Cerebellar cortex (tissue), 1 donor: ENCODE data around the gene STIMATE.

Source experiments
- DNase-seq: peaks from one replicate; pipeline ENCODE4 v3.0.0-alpha.2; 2015; ENCODE audit warnings: low spot score

STIMATE gene

GRCh38 chr3:52817221-52817620, 80.1 kb downstream of the STIMATE start:
- DNase-seq, result no peak

DNA sequence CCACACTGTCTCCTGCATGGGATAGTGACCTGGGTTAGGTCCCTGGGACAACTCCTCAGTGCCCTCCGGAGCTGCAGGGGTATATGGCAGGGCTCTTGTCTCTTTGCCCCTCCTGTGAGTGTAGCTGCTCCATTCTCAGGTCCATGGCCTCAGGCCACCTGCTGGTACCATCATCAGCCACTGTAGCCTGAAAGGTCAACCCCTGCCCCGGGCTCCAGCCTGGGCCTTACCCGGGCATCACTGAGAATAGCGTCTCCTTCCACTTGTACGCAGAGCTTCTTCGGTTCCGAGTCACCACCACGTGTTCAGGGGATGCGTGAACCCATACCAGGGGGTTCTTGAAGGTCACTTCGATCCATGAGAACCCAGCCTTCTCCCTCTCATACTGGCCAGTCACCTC, 80.7 kb downstream of the STIMATE start:
- no peak for DNase-seq

GRCh38 chr3:52816199-52816598, 81.1 kb downstream of the STIMATE start:
- no peak for DNase-seq

DNA sequence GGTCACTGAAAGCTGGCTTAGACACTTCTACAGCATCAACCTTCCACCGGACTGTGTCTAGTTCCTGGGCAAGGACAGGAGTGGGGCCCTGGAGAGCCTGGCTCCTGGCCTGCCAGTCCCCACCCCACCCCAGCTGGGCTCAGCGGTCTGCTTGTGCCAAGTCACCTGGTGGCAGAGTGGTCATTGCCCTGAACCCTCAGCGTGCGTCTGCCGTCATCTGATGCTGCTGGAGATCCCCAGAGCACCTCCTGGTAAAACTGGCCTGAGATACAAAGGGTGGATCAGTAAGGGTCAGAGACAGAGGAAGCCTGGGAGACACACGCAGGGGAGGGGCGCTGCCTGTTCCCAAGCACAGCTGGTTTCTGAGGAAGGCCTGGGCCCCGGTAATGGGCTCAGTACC, 83.5 kb downstream of the STIMATE start:
- no peak for DNase-seq

GRCh38 chr3:52811452-52812011, 85.8 kb downstream of the STIMATE start:
- peak; percentile 57 for DNase-seq

DNA sequence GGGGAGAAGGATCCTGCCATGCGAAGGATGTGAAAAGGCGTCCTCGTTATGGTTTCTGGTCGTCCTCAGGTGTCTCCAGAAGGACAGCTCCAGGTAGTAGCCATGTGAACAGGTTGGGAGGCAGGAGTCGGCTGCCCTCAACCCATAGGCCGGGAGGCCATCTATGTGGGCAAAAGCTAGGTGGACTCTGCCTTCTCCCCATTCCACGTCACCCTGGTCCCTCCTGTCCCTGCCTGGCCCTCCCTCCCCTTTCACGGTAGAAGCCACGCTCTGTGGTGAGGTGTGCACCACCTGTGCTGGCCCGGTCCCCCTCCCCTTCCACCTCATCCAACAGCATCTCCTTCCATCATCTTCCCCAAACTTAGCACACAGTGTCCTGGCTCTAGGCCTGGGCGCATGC, 86.4 kb downstream of the STIMATE start:
- DNase-seq, result peak; percentile 37

GRCh38 chr3:52809662-52810377, 87.5 kb downstream of the STIMATE start:
- DNase-seq, result no peak

GRCh38 chr3:52809149-52809548, 88.2 kb downstream of the STIMATE start:
- DNase-seq, result no peak

DNA sequence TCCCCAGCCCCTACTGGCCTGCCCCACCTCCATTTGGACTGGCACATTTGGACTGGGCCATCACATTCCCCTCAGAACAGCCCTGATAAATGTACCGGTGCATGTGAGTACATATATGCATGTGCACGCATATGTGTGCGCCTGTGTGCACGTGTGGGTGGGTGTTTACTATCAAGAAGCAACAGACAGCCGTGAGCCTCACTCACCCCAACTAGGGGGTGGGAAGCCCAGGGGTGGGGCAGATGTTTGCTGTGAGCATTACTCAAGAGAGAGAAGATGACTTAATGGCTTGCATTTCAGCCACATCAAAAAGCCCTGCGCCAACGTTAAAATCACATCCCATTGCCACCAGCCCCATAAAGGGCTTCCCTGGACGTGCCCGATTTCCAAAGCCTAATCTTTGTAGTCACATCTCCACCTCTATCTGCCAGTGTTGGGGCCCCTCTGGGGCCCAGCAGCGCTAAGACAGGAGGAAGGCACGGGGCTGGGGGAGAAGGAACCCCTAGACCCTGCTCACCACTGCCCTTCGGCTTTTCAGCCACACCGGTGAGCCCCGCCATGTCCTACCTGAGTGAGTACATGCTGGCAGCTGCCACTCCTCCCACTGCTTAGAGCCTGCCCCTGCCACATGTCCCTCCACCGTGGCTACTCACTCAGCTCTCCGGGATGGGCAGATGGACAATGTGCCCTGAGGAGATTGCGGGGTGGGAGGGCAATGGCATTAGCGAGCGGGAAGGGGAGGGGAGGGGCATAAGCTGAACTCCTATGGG, 91.9 kb downstream of the STIMATE start:
- DNase-seq, result no peak

- DNase-seq, result no peak
These were observed 95.5 kb downstream of the STIMATE start for GRCh38 chr3:52801839-52802238.

GRCh38 chr3:52800079-52800478, 97.3 kb downstream of the STIMATE start:
- DNase-seq, result no peak

DNA sequence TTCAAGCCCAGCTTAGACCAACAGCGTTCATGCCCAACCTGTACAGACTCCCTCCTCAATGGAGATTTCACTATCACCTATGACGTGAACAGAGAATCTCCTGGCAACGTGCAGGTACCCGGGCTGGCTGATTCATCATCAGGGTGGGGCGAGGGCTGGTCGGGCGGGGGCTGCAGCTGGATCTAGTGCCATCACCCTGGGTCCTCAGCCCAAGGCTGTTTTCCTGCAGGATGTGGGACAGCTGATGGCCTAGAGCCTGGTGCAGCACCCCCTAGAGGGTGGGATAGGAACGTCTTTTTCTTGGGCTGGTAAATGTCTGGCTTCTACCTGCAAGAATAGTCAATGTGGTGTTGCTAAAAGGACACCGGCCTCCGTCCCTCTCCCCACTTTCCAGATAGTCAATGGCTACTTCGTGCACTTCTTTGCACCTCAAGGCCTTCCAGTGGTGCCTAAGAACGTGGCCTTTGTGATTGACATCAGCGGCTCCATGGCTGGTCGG, 98.3 kb downstream of the STIMATE start:
- peak; percentile 25 for DNase-seq

DNA sequence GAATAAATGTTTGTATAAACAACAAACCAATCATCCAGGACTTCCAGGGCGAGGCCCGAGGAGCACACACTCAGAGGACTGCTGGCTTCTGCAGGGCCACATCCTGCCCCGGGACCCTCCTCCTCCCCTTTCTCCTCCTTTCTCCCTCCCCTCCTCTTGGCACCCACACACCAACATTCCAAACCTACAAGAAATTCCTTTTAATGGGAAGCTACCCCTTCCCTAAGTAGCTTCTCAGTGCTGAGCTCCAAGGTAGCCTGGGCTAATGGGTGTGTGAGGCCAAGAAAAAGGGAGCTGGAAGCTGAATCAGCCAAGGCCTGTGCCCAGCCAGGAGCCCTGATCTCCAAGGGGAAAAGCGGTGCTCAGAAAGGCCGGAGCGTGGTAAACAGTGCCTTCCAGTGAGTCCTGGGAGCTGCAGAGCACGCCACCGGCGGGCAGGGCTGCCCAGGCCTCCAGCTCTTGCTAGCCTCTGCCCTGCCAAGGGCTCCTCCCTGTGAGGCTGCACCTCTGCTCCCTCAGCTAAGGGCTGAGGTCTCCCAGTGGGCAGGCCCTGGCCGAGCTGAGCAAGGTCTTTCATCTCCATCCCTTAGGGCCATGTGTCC, 98.9 kb downstream of the STIMATE start:
- DNase-seq, result no peak

GRCh38 chr3:52796411-52796810, 100.9 kb downstream of the STIMATE start:
- no peak for DNase-seq

DNA sequence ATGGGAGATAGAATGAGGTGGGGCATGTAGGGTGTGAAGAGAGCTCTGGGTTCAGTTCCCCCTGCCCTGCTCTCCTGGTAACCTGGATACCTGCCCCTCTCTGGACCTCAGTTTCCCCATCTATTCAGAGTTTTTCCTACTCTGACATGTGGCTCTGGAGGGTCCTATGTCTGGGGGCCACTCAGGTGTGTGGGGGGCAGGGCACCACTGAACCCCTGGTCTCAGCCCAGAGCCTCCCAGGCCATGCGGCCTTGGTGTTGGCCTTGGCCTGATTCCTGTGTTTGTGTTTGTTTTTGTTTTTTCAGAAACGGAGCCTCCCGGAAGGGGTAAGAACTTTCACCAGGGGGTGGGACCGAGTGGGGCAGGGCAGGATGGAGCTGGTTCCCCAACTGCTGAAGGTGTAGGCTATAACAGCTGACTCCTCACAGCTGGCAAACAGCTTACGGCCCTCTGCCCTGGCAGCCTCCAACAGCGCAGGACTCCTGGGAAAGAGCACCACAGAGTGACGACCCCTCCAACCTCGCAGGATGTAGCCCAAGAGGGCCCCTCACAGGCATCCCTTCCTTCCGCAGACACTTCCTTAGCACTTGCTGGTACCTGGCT, 101.9 kb downstream of the STIMATE start:
- DNase-seq, result no peak

GRCh38 chr3:52794612-52795099, 102.7 kb downstream of the STIMATE start, which contains the start of gene ITIH3:
TSS of gene ITIH3 (plus strand) at chr3:52794796. CDS start at chr3:52794804, 8 bp downstream.
- DNase-seq, result no peak

DNA sequence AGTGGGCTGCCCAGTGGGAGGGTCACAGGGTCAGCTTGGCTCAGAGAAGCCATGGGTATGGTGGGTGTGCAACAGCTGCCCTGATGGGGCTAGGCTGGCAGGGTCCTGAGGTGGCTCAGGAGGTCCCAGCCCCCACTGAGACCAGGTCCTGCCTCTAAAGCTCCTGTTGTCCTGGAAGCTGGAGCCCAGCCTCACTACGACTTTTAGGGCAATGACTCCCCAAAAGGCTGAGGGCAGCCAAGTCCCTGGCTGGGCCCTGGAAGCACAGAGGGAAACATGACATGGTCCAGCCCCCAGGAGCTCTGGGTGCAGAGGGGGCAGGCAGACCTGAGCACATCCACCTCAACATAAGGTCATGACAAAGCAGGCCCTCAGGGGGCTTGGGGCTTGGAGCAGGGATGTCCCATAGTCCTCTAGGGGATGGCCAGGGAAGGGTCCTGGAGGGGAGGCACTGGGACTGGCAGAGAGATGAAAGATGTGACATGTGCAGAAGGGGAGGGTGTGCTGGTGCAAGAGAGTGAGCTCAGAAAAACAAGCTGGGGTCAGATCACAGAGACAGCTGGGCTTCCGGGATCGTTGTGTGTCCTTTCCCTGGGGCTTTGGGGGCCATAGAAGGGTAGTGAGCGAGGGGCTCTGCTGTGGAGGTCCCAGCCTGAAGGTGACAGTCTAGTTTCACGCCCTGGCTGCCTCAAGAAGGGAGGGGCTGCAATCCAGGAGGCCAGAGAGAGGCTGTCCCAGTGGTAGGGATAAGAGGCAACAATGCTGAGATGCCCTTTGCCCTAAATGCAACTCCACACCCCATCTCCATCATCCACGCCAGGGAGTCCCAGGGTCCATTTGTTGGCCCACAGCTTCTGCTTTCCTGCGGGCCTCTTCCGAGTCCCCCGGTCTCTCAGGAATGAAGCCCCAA, 103.4 kb downstream of the STIMATE start:
- DNase-seq, result no peak

GRCh38 chr3:52792961-52793695, 104.2 kb downstream of the STIMATE start:
- peak; percentile 13 for DNase-seq

DNA sequence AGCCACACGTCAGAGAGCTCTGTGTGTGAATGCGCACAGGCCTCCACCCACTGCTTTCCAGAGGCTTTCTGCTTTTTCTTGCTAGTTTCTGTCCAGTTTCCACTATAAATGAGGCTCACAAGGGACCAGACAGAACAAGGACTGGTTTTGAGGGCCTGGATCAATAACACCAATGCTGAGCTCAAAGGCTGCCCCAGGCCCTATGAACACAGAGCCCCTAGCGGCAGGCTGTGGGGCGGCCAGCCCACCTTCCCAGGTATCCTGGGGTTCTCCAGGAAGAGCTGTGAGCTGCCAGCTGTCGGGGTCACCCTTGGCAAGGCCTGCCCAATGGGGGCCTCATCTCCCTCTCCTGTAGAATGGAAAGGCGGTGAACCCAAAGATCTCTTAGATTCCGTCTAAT, 104.9 kb downstream of the STIMATE start:
- no peak for DNase-seq

GRCh38 chr3:52791928-52792327, 105.4 kb downstream of the STIMATE start:
- DNase-seq, result no peak
